HG03097 (cell line): ENCODE data around the gene PMEPA1.

ENCODE experiments used
- ATAC-seq: cut with Tn5 transposase; IDR thresholded peaks from one replicate; pipeline ENCODE4 v1.9.1; 2021; ENCODE audit not compliant: unreplicated experiment, low FRiP score

The PMEPA1 gene

DNA sequence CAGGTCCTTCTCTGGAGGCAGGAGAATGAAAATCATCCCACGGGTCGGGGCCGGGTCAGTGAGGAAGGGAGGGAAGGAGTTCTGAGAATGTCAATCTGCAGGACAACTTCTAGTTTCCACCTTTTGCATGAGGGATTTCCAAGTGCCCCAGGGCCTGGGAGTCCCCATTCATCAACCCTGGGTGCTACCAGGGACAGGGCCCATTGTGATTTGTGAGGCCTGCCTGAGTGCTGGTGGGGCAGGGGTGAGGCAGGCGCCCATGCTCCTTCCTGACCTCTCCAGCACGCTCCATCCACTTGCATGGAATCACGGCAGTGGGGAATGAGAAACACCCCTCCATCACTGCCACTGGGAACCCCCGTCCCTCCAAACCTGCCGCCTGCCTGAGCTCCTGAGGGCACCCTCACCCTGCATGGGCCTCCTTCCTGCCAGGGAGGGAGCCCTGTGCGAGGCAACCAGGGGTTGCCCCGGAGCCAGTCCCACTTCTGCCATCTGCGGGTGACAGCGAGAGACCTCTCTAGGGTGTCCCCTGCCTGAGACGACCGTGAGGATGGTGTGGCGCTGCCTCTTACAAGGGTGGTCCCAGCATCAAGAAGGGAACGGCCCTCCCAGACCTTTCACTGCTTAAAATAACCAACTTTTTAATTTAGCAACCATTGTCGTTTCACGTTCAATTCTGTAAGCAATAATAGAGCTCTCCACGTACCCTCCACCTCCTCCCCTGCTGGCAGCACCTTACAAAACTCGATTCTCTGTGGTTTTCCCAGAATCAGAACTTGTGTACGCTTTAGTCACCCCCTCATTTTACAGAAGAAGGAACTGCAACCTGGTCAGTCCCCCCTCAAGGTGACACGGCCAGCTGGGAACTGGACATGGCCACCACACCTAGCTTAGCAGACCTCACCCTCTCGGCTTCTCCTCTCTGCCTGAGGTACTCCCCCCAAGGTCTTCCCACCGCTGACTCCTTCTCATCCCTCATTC lies 28.6 kb downstream of the PMEPA1 start:
- no peak for ATAC-seq

DNA sequence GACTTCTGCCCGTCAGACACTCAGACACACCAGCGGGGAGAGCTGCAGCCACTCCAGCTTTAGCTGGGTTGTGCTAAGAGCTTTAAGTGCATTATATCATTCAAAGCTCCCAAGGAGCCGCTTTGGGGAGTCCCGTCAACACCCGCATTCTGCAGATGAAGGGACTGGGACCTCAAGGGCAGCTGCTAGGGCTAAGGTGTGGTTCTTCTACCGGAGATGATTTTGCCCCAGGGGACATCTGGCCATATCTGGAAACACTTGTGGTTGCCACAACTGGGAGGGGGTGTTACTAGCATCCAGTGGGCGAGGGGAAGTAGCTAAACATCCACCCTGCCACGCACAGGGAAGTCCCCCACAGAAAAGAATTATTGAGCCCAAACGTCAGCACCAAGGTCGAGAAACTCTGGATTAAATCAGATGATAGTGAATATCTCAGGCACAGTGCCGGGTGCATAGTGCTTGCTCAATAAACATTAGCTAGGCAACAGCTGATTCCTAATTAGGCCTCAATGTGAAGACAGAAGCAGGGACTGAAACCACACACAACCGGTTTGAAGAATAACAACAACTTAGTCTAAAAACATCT lies 29.6 kb downstream of the PMEPA1 start:
- peak; percentile 49 for ATAC-seq

DNA sequence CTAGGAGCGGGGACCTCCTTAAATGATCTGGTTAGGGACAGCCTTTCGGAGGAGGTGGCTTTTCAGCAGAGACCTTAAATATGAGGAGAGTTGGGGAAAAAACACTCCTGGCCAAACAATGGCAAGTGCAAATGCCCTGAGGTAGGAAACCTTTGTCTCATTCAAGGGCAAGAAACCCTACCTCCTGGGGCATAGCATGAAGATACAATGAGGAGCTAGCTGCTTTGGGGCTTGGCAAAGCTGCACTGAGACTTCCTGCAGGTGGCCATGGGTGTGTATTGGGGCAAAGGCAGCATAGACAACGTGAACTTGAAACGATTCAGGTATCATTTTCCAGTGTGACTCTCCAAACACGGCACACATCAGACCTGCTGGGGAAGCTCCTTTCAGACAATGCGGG lies 30.7 kb downstream of the PMEPA1 start:
- no peak for ATAC-seq

- ATAC-seq, result no peak
These were observed 31.5 kb downstream of the PMEPA1 start for GRCh38 chr20:57678340-57678739.

DNA sequence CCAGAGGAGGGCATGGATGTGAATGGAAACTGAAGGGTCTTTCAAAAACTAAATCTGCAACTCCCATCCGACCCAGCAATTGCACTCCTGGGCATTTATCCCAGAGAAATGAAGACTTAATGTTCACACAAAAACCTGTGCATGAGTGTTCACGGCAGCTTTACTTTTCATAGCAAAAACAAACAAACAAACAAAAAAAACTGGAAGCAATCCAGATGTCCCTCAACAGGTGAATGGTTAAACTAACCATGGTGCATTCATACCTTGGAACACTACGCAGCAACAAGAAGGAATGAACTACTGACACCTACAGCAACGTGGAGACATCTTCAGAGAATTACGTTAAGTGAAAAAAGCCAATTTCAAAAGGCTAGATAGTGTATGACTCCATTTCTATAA lies 32.2 kb downstream of the PMEPA1 start:
- ATAC-seq, result no peak

GRCh38 chr20:57676589-57677583 lies 32.9 kb downstream of the PMEPA1 start:
- ATAC-seq, result no peak

GRCh38 chr20:57675773-57676172 lies 34.0 kb downstream of the PMEPA1 start:
- ATAC-seq, result no peak

DNA sequence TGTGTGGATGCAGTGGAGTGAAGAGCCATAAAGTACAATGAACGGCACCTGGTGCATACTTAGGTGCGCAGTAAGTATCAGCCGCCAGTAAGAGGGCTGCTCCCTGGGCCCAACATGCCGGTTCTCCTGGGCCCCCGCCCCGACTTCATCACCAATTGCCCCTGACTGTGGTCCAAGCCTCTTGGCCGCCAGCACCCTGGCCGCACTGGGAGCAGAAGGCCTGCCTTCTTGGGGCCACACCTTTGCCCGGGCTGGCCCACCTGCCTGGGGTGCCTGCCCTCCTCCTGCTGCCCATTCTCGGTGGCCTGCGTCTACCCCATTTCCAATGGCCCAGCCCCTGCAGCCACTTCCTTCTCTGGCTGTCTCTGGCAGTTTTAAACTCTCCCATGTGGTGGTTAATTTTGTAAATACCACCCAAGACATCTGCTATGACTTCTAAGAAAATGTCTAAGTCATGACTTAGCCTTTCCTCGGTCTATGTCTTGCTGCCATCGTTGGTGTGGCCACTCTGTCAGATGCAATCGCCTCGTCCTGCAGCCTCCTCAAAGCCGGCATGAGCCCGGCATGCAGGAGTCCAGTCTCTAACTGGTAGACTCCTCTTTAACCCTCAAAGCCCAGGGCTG lies 36.8 kb downstream of the PMEPA1 start:
- ATAC-seq, result no peak

DNA sequence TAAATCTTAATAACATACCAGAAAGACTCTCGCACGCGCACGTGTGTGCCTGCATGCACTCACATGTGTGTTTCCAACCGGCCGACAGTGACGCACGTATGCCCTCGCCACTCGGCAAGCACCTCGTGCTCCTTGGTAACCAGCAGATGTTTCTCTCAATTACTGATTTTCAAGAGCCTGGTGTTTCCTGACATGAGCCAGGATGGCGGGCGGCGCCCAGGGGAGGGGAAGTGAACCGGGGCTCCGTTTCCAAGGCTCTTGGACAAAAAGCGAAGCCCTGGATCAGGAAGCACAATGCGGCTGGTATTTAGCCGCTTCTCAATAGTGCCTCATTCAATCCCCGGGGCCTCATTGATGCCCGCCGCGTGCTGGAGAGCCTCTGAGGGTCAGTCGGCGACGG lies 37.7 kb downstream of the PMEPA1 start:
- no peak for ATAC-seq

- ATAC-seq, result no peak
These were observed 38.2 kb downstream of the PMEPA1 start for GRCh38 chr20:57671662-57672061.

GRCh38 chr20:57671072-57671391 lies 38.8 kb downstream of the PMEPA1 start:
- no peak for ATAC-seq

GRCh38 chr20:57670288-57671071 lies 39.3 kb downstream of the PMEPA1 start:
- no peak for ATAC-seq

- no peak for ATAC-seq
These were observed 40.2 kb downstream of the PMEPA1 start for GRCh38 chr20:57669632-57670031.

GRCh38 chr20:57667924-57668782 lies 41.7 kb downstream of the PMEPA1 start:
- no peak for ATAC-seq

DNA sequence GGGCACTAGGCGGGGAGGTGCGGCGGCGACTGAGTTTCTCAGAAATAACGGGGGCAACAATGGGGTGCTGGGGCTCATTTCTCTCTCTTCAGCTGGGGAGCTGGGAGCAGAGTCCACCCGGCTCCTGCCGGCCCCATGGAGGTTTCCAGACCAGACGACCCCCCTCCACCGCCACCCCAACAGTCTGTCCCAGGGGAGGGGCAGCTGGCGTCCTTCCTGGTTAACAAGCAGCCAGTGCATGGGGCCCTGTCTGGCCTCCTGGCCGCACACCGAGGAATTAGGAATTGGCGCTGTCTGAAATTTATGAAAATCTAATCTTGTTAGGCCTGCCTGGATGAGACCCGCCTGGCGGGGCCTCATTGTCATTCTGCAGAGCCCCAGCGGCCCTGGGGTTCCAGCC lies 42.4 kb downstream of the PMEPA1 start:
- no peak for ATAC-seq

DNA sequence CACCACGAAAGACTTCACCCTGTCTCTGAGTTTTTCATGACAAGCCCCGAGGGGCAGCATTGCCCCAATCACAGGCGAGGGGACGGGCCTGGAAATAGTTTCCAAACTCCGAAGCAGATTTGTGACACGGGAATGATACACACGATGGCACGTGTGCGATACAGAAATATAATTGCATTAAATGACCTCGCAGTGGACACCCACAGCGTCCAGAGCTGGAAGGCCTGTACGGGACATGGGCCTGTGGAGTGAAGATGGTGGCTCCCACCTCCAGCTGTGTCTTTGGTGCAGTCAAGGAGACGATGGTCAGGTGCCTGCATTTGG lies 43.0 kb downstream of the PMEPA1 start:
- ATAC-seq, result no peak

GRCh38 chr20:57666106-57666833 lies 43.5 kb downstream of the PMEPA1 start:
- ATAC-seq, result no peak

GRCh38 chr20:57665589-57665971 lies 44.2 kb downstream of the PMEPA1 start:
- no peak for ATAC-seq
